H1 (cell line): ENCODE measurements around the gene PGAM2.

Source experiments
- CREB1 ChIP-seq: IDR thresholded peaks from 2 replicates; pipeline ENCODE4 v1.6.1; 2012; ENCODE audit warnings: inconsistent platforms
- EZH2 ChIP-seq: fragments of 200-600 bp; sonication (generic); IDR thresholded peaks from 2 replicates; pipeline ENCODE4 v1.7.1; 2012; ENCODE audit warnings: low read depth, mild to moderate bottlenecking, moderate library complexity, low read length, inconsistent platforms; ENCODE audit not compliant: severe bottlenecking
- POLR2A ChIP-seq, 2 experiments: IDR thresholded peaks; 1 replicate in 1 of 2; 2 replicates in 1 of 2; pipeline ENCODE4 v1.6.1; 2011; ENCODE audit warnings: low read depth in 2 of 2, low read length in 2 of 2, mild to moderate bottlenecking in 2 of 2; ENCODE audit errors: control extremely low read depth in 1 of 2
- POLR2AphosphoS5 ChIP-seq: IDR thresholded peaks from 2 replicates; pipeline ENCODE4 v1.6.1; 2011; ENCODE audit warnings: low read depth, low read length
- RAD21 ChIP-seq, 2 experiments: IDR thresholded peaks in 1 of 2; conservative IDR thresholded peaks in 1 of 2; 2 replicates each; pipeline ENCODE4 v1.6.1; 2011; ENCODE audit warnings: low read depth in 2 of 2, low read length in 2 of 2, improper control_type of control experiment in 1 of 2, inconsistent platforms in 1 of 2, mild to moderate bottlenecking in 1 of 2, moderate library complexity in 1 of 2
- SIN3A ChIP-seq, 2 experiments: IDR thresholded peaks in 1 of 2; conservative IDR thresholded peaks in 1 of 2; 2 replicates each; pipeline ENCODE4 v1.6.1; 2011 to 2012; ENCODE audit warnings: low read length in 2 of 2, improper control_type of control experiment in 1 of 2, low read depth in 1 of 2, mild to moderate bottlenecking in 1 of 2
- SIX5 ChIP-seq: IDR thresholded peaks from 2 replicates; pipeline ENCODE4 v1.6.1; 2011; ENCODE audit warnings: mild to moderate bottlenecking, low read depth, low read length
- SP2 ChIP-seq: IDR thresholded peaks from 2 replicates; pipeline ENCODE4 v1.6.1; 2012; ENCODE audit warnings: mild to moderate bottlenecking, low read length, inconsistent platforms
- TAF1 ChIP-seq: IDR thresholded peaks from 2 replicates; pipeline ENCODE4 v1.6.1; 2011; ENCODE audit warnings: mild to moderate bottlenecking, low read depth, low read length
- TCF12 ChIP-seq: IDR thresholded peaks from 2 replicates; pipeline ENCODE4 v1.6.1; 2011; ENCODE audit warnings: low read depth, mild to moderate bottlenecking, low read length
- TEAD4 ChIP-seq: IDR thresholded peaks from 2 replicates; pipeline ENCODE4 v1.6.1; 2012; ENCODE audit warnings: low read depth, low read length, inconsistent platforms, mixed read lengths
- TF ChIP-seq, protein P1 (sequence below), 3 experiments: IDR thresholded peaks; 1 replicate in 2 of 3; 2 replicates in 1 of 3; pipeline versions ENCODE4 v1.5.1 to v1.6.1; 2011; ENCODE audit warnings: low read length in 3 of 3, mild to moderate bottlenecking in 3 of 3, inconsistent platforms in 2 of 3, low read depth in 1 of 3, moderate library complexity in 1 of 3; ENCODE audit not compliant: insufficient read depth in 1 of 3; ENCODE audit errors: control extremely low read depth in 1 of 3
- TF ChIP-seq, protein P2 (sequence below): IDR thresholded peaks from 2 replicates; pipeline ENCODE4 v1.6.1; 2012; ENCODE audit warnings: inconsistent platforms

DNA sequence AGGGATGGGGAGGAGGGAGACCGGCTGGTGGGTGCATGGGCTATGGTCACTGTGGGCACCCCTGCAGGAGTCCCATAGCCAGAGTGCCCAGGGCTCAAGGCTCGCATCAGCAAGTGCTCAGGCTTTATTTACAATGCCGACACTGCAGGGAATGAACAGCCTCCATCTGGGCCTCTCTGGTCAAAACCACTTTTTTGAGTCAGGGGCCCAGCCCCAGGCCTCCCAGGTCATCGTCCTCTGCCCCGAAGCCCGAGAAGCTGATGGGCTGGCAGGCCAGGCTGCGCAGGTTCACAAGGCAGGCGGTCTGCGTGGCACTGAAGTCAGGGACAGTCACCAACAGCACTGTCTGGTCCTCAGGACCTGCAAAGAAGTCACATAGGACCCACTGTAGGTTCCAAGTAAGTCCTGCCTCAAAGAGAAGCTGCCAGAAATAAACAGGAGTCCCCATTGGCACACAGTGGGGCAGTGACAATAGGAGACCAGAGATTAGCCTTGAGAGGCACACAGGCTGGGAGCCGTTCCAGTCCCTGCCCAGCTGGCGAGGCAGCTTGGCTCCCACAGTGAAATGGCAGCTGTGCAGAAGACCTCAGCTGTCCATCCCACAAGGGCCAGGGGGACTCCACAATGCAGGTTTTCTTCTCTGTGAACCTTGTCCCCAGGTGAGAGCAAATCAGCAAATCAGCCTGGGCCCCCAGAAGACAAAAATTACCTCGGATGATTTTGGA is 49.4 kb upstream of the PGAM2 start:
- TF ChIP-seq SIN3A (conservative IDR thresholded peaks at IDR 0.05 in 1 of 2, IDR thresholded peaks at IDR 0.05 in 1 of 2; ENCODE audit: low read depth in 1 of 2, low read length in 2 of 2) (no peak), POLR2A (IDR thresholded peaks at IDR 0.05; ENCODE audit: control extremely low read depth in 1 of 2, low read depth in 2 of 2, low read length in 2 of 2) (0 out of 3 replicates have a peak, but pooled peaks of 1 of the 2 experiments have one; percentile 9), EZH2 (no peak), RAD21 (IDR thresholded peaks at IDR 0.05 in 1 of 2, conservative IDR thresholded peaks at IDR 0.05 in 1 of 2; ENCODE audit: low read depth in 2 of 2, low read length in 2 of 2) (no peak), TEAD4 (no peak), SP2 (no peak), CREB1 (no peak), POLR2AphosphoS5 (0 out of 2 replicates have a peak, but pooled peaks have one; percentile 9), TAF1 (no peak), TCF12 (no peak), SIX5 (no peak)
- TF ChIP-seq, protein P1, sequence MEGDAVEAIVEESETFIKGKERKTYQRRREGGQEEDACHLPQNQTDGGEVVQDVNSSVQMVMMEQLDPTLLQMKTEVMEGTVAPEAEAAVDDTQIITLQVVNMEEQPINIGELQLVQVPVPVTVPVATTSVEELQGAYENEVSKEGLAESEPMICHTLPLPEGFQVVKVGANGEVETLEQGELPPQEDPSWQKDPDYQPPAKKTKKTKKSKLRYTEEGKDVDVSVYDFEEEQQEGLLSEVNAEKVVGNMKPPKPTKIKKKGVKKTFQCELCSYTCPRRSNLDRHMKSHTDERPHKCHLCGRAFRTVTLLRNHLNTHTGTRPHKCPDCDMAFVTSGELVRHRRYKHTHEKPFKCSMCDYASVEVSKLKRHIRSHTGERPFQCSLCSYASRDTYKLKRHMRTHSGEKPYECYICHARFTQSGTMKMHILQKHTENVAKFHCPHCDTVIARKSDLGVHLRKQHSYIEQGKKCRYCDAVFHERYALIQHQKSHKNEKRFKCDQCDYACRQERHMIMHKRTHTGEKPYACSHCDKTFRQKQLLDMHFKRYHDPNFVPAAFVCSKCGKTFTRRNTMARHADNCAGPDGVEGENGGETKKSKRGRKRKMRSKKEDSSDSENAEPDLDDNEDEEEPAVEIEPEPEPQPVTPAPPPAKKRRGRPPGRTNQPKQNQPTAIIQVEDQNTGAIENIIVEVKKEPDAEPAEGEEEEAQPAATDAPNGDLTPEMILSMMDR (IDR thresholded peaks at IDR 0.05; ENCODE audit: control extremely low read depth in 1 of 3, insufficient read depth in 1 of 3, low read depth in 1 of 3, low read length in 3 of 3), result no peak
- TF ChIP-seq, protein P2, sequence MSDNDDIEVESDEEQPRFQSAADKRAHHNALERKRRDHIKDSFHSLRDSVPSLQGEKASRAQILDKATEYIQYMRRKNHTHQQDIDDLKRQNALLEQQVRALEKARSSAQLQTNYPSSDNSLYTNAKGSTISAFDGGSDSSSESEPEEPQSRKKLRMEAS, result no peak
